ENCODE data around the gene SLIT2. TPM values are rescaled to one million over a fixed set of nuclear protein-coding genes. Genes with fewer than 3 reads are reported as not detected.

Gene SLIT2
- polyA plus RNA-seq, 1 donor (not counting 4 experiments of a cell fraction or from before 2014, with no cell fraction given) = 7.5 TPM

DNA sequence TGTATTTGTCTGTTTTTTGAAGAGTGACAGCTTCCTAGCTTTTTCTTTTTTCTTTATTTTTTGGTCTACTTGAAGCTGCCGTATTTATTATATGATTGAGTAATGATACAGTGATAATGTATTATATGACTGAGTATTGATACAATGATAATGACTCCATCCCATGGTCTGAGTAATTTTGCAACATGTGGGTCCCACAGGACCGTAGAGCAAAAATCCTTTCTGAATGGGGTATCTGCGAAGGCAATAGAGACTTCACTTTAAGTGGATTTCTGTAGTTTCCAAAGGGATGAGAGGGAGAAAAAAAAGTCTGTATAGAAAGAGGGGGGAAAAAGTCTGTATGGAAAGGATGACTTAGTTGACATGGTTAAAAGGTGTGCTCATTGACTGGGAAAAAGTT, 41.0 kb downstream of the SLIT2 start:
- Histone ChIP-seq H4K20me1 (ENCODE audit: control insufficient read depth, extremely low read depth, insufficient read depth, low read length) (no peaks in the 10 kb centered on the region), H3K4me1 (ENCODE audit: control insufficient read depth, extremely low read depth, insufficient read depth, low read length) (peaks cover 27% of the 10 kb centered on the region), H3K9me1 (ENCODE audit: control insufficient read depth, extremely low read depth, insufficient read depth, low read length) (no peaks in the 10 kb centered on the region), H3K9me3 (ENCODE audit: control insufficient read depth, low read depth, low read length) (no peaks in the 10 kb centered on the region), H3K4me3 (ENCODE audit: control insufficient read depth in 2 of 3, extremely low read depth in 1 of 3, insufficient read depth in 2 of 3, low read depth in 1 of 3, low read length in 3 of 3) (no peak overlapping the region), H3K9ac (ENCODE audit: control insufficient read depth, extremely low read depth, insufficient read depth, low read length) (no peak overlapping the region), H3K27me3 (ENCODE audit: control insufficient read depth, extremely low read depth, insufficient read depth, low read length) (no peaks in the 10 kb centered on the region), H3K4me2 (ENCODE audit: control insufficient read depth, extremely low read depth, insufficient read depth, low read depth, low read length) (no peak overlapping the region), H3K27ac (ENCODE audit: control insufficient read depth, insufficient read depth, low read length) (no peak overlapping the region), H3K36me3 (ENCODE audit: control insufficient read depth in 2 of 2, extremely low read depth in 1 of 2, insufficient read depth in 2 of 2, low read length in 2 of 2) (no peaks in the 10 kb centered on the region), H2AFZ (ENCODE audit: control insufficient read depth, low read length) (no peak overlapping the region), H3K79me2 (ENCODE audit: control insufficient read depth, insufficient read depth, low read length) (peaks cover 12% of the 10 kb centered on the region)
- TF ChIP-seq CTCF (optimal IDR thresholded peaks at IDR 0.05 in 1 of 3, IDR thresholded peaks at IDR 0.05 in 1 of 3, conservative IDR thresholded peaks at IDR 0.05 in 1 of 3; ENCODE audit: extremely low read depth in 1 of 3, insufficient read depth in 2 of 3, low read length in 3 of 3) (no peak), EZH2 (IDR thresholded peaks at IDR 0.05; ENCODE audit: low read length) (no peak)
- FAIRE-seq (no peak), DNase-seq (ENCODE audit: low read depth, low spot score) (no peak)
- dilution Hi-C loops (cut with MboI; ENCODE audit: extremely low pct_ligation_motif_present, low sequenced_read_pairs) = no loop called here

GRCh38 chr4:20297261-20297660, 45.6 kb downstream of the SLIT2 start:
- Histone ChIP-seq H3K9me3 (ENCODE audit: control insufficient read depth, low read depth, low read length) (no peaks in the 10 kb centered on the region), H3K27me3 (ENCODE audit: control insufficient read depth, extremely low read depth, insufficient read depth, low read length) (no peaks in the 10 kb centered on the region), H3K9me1 (ENCODE audit: control insufficient read depth, extremely low read depth, insufficient read depth, low read length) (no peaks in the 10 kb centered on the region), H2AFZ (ENCODE audit: control insufficient read depth, low read length) (no peak overlapping the region), H3K4me1 (ENCODE audit: control insufficient read depth, extremely low read depth, insufficient read depth, low read length) (peaks cover 4% of the 10 kb centered on the region), H3K4me3 (ENCODE audit: control insufficient read depth in 2 of 3, extremely low read depth in 1 of 3, insufficient read depth in 2 of 3, low read depth in 1 of 3, low read length in 3 of 3) (no peak overlapping the region), H3K9ac (ENCODE audit: control insufficient read depth, extremely low read depth, insufficient read depth, low read length) (no peak overlapping the region), H3K4me2 (ENCODE audit: control insufficient read depth, extremely low read depth, insufficient read depth, low read depth, low read length) (no peak overlapping the region), H3K27ac (ENCODE audit: control insufficient read depth, insufficient read depth, low read length) (no peak overlapping the region), H3K79me2 (ENCODE audit: control insufficient read depth, insufficient read depth, low read length) (no peaks in the 10 kb centered on the region), H4K20me1 (ENCODE audit: control insufficient read depth, extremely low read depth, insufficient read depth, low read length) (no peaks in the 10 kb centered on the region), H3K36me3 (ENCODE audit: control insufficient read depth in 2 of 2, extremely low read depth in 1 of 2, insufficient read depth in 2 of 2, low read length in 2 of 2) (no peaks in the 10 kb centered on the region)
- FAIRE-seq = no peak
- DNase-seq (ENCODE audit: low read depth, low spot score) = no peak
- dilution Hi-C loops (cut with MboI; ENCODE audit: extremely low pct_ligation_motif_present, low sequenced_read_pairs) = no loop called here
- no peak for TF ChIP-seq EZH2 (IDR thresholded peaks at IDR 0.05; ENCODE audit: low read length)
- no peak for TF ChIP-seq CTCF (optimal IDR thresholded peaks at IDR 0.05 in 1 of 3, IDR thresholded peaks at IDR 0.05 in 1 of 3, conservative IDR thresholded peaks at IDR 0.05 in 1 of 3; ENCODE audit: extremely low read depth in 1 of 3, insufficient read depth in 2 of 3, low read length in 3 of 3)

Data from keratinocyte (primary cell).